HepG2 (cell line): ENCODE measurements around the gene CDC20. TPM values are rescaled to one million over a fixed set of nuclear protein-coding genes. Genes with fewer than 3 reads are reported as not detected.

Experiments used
- ATAC-seq: fragments of 200-7000 bp; cut with Tn5 transposase; 3 replicates; pipeline ENCODE4 v1.9.1; 2020; ENCODE audit warnings: mild to moderate bottlenecking, moderate library complexity
- BruUV-seq: library from RNA; stranded (reverse); fragments of 400-500 nt; replicated peaks from 2 replicates; lab custom pipeline; 2021; lab: Mats Ljungman, UMichigan
- CTCF ChIA-PET: fragments of 300-600 bp; formaldehyde crosslinking; extraction: SDS; loops from one replicate; lab custom pipeline; 2021; ENCODE audit warnings: low total read pairs, inconsistent platforms, low intra/inter-chr PET ratio; lab: Yijun Ruan, JAX
- POLR2A ChIA-PET: fragments of 350-600 bp; sonication (Branson Sonifier 250); formaldehyde crosslinking; loops from one replicate; lab custom pipeline; 2020; ENCODE audit warnings: antibody characterized with exemption, inconsistent platforms; lab: Yijun Ruan, JAX
- DNase-seq: peaks from one replicate; pipeline ENCODE4 v3.0.0-alpha.2; 2015; ENCODE audit warnings: low spot score
- FAIRE-seq: peaks from 3 replicates; lab custom pipeline; 2011; peaks lifted over from hg19 to GRCh38; lab: Jason Lieb, UNC
- H2AFZ ChIP-seq: one replicate; pipeline ENCODE4 v1.6.1; 2011; ENCODE audit warnings: low read length, inconsistent platforms
- H3K27ac ChIP-seq: fragments of 300-600 bp; 3 replicates; pipeline ENCODE4 v1.8.0; 2011; ENCODE audit warnings: mixed run types, mild to moderate bottlenecking, mixed read lengths, low read length, inconsistent platforms; ENCODE audit not compliant: insufficient read depth; ENCODE audit errors: extremely low read length
- H3K27me3 ChIP-seq, 2 experiments: fragments of 200-600 bp in 1 of 2; 2 replicates in 1 of 2; 3 replicates in 1 of 2; pipeline versions ENCODE4 v1.6.0 to v1.8.0; 2011; ENCODE audit warnings: low read length in 2 of 2, mild to moderate bottlenecking in 2 of 2, moderate library complexity in 2 of 2, inconsistent platforms in 1 of 2; ENCODE audit not compliant: insufficient read depth in 2 of 2, control insufficient read depth in 1 of 2
- H3K36me3 ChIP-seq, 2 experiments: fragments of 200-600 bp in 1 of 2; replicated peaks in 1 of 2; 2 replicates in 1 of 2; 3 replicates in 1 of 2; pipeline versions ENCODE4 v1.5.1 to v1.8.0; 2011; ENCODE audit warnings: low read length in 2 of 2, inconsistent platforms in 1 of 2; ENCODE audit not compliant: insufficient read depth in 2 of 2, control insufficient read depth in 1 of 2
- H3K4me1 ChIP-seq: 2 replicates; pipeline ENCODE4 v1.5.1; 2012; ENCODE audit warnings: low read length, inconsistent platforms; ENCODE audit not compliant: insufficient read depth
- H3K4me2 ChIP-seq: 2 replicates; pipeline ENCODE4 v1.6.0; 2011; ENCODE audit warnings: low read depth, low read length, inconsistent platforms
- H3K4me3 ChIP-seq, 3 experiments: fragments of 200-600 bp in 1 of 3; sonication (generic), shearing (Covaris generic) in 1 of 3; replicated peaks in 1 of 3; 2 replicates each; pipeline ENCODE4 v1.5.1; 2011 to 2016; ENCODE audit warnings: low read length in 3 of 3, inconsistent platforms in 2 of 3, low read depth in 2 of 3, mild to moderate bottlenecking in 2 of 3, control low read depth in 1 of 3, mixed read lengths in 1 of 3; ENCODE audit not compliant: insufficient read depth in 1 of 3
- H3K79me2 ChIP-seq: one replicate; pipeline ENCODE4 v1.6.1; 2011; ENCODE audit warnings: low read length, inconsistent platforms; ENCODE audit not compliant: insufficient read depth
- H3K9ac ChIP-seq: 2 replicates; pipeline ENCODE4 v1.6.0; 2011; ENCODE audit warnings: mild to moderate bottlenecking, low read depth, low read length, inconsistent platforms; ENCODE audit not compliant: insufficient read depth
- H3K9me3 ChIP-seq: 2 replicates; pipeline ENCODE4 v1.5.1; 2012; ENCODE audit warnings: mild to moderate bottlenecking, low read length
- H4K20me1 ChIP-seq: 2 replicates; pipeline ENCODE4 v1.6.0; 2011; ENCODE audit warnings: inconsistent platforms, mild to moderate bottlenecking, low read length, moderate library complexity; ENCODE audit not compliant: insufficient read depth
- FOSL2 ChIP-seq: sonication (generic); formaldehyde crosslinking; IDR thresholded peaks from 2 replicates; pipeline ENCODE4 v1.4.0; 2020; ENCODE audit warnings: missing genetic modification reagents
- HMGA1 ChIP-seq: sonication (generic); formaldehyde crosslinking; conservative IDR thresholded peaks from 2 replicates; pipeline ENCODE4 v1.4.0; 2020; ENCODE audit warnings: missing genetic modification reagents
- MAFF ChIP-seq: IDR thresholded peaks from 2 replicates; pipeline ENCODE4 v1.6.1; 2011; ENCODE audit warnings: low read depth, low read length, improper control_type of control experiment
- MAFK ChIP-seq, 2 experiments: IDR thresholded peaks in 1 of 2; conservative IDR thresholded peaks in 1 of 2; 2 replicates each; pipeline ENCODE4 v1.6.1; 2011; ENCODE audit warnings: improper control_type of control experiment in 2 of 2, low read length in 2 of 2
- PCBP1 ChIP-seq: fragments of 200-400 bp; formaldehyde crosslinking; IDR thresholded peaks from 2 replicates; pipeline ENCODE4 v1.6.1; 2017; ENCODE audit warnings: mild to moderate bottlenecking, low read depth, low read length, borderline replicate concordance
- PPARG ChIP-seq: conservative IDR thresholded peaks from 2 replicates; pipeline ENCODE4 v1.6.1; 2016; ENCODE audit warnings: missing biosample characterization, missing genetic modification reagents
- SETDB1 ChIP-seq: sonication (generic); formaldehyde crosslinking; IDR thresholded peaks from 2 replicates; pipeline ENCODE4 v1.5.1; 2020; ENCODE audit warnings: missing genetic modification reagents, mild to moderate bottlenecking, borderline replicate concordance
- THYN1 ChIP-seq: sonication (generic); formaldehyde crosslinking; IDR thresholded peaks from 2 replicates; pipeline ENCODE4 v1.8.1; 2023; ENCODE audit warnings: low read depth, mild to moderate bottlenecking, moderate library complexity, missing genetic modification reagents, borderline replicate concordance
- TRAFD1 ChIP-seq: sonication (generic); formaldehyde crosslinking; IDR thresholded peaks from 2 replicates; pipeline ENCODE4 v1.5.1; 2020; ENCODE audit warnings: missing genetic modification reagents, mild to moderate bottlenecking, borderline replicate concordance
- YY1 ChIP-seq: IDR thresholded peaks from 2 replicates; pipeline ENCODE4 v1.6.1; 2011; ENCODE audit warnings: low read length, low read depth, moderate library complexity, mild to moderate bottlenecking; ENCODE audit not compliant: insufficient read depth, insufficient replicate concordance
- ZNF17 ChIP-seq: sonication (generic); formaldehyde crosslinking; IDR thresholded peaks from 2 replicates; pipeline ENCODE4 v1.5.0; 2020; ENCODE audit warnings: mild to moderate bottlenecking, missing genetic modification reagents
- ZNF207 ChIP-seq: fragments of 450-650 bp; IDR thresholded peaks from 2 replicates; pipeline ENCODE4 v1.6.1; 2016; ENCODE audit warnings: antibody characterized with exemption, borderline replicate concordance
- ZNF282 ChIP-seq: fragments of 450-650 bp; IDR thresholded peaks from 2 replicates; pipeline ENCODE4 v1.6.1; 2018; ENCODE audit not compliant: partially characterized antibody
- ZNF33A ChIP-seq: sonication (generic); formaldehyde crosslinking; IDR thresholded peaks from 2 replicates; pipeline ENCODE4 v1.5.1; 2020; ENCODE audit warnings: missing genetic modification reagents, mild to moderate bottlenecking, moderate library complexity, borderline replicate concordance
- ZNF367 ChIP-seq: sonication (generic); formaldehyde crosslinking; IDR thresholded peaks from 2 replicates; pipeline ENCODE4 v1.4.0; 2020; ENCODE audit warnings: missing genetic modification reagents, borderline replicate concordance
- ZNF766 ChIP-seq: sonication (generic); formaldehyde crosslinking; IDR thresholded peaks from 2 replicates; pipeline ENCODE4 v1.5.0; 2020; ENCODE audit warnings: missing genetic modification reagents, borderline replicate concordance
- WGBS: methylation state at CpG from one replicate; pipeline ENCODE4 v1.1.6; 2017; ENCODE audit warnings: low lambda C conversion rate; 5-methylcytosine and 5-hydroxymethylcytosine counted together
- in situ Hi-C: cut with HindIII; loops from 2 replicates; pipeline ENCODE4 v1.10.0; 2017; ENCODE audit warnings: low pct_unique_long_range_greater_than_20kb; ENCODE audit not compliant: extremely low pct_ligation_motif_present
- intact Hi-C: fragments of 100-400 bp; cut with micrococcal nuclease; formaldehyde crosslinking; loops from one replicate; pipeline ENCODE4 v1.10.0; 2022; ENCODE audit not compliant: unreplicated experiment
- polyA plus RNA-seq, 8 experiments: library from polyadenylated mRNA; depleted of rRNA in 3 of 8; stranded (reverse) in 7 of 8; unstranded in 1 of 8; fragments of >200 nt; fragmentation: Illumina TruSeq in 4 of 8; extraction: Trizol in 4 of 8; gene quantifications; 2 replicates each; pipeline versions ENCODE4 v1.2.1 to v1.2.3, GENCODE V29; 2011 to 2016; ENCODE audit warnings: low read depth in 4 of 8, missing spikeins in 1 of 8, mixed read lengths in 1 of 8; ENCODE audit not compliant: insufficient read depth in 1 of 8
- total RNA-seq, 5 experiments: library from RNA; depleted of rRNA; stranded (reverse); fragments of >200 nt; fragmentation: Illumina TruSeq; extraction: Trizol; gene quantifications; 2 replicates each; pipeline ENCODE4 v1.2.3, GENCODE V29; 2016; ENCODE audit warnings: low read depth in 1 of 5
- TF ChIP-seq, protein P1 (sequence below): IDR thresholded peaks from 2 replicates; pipeline ENCODE4 v1.6.1; 2016; ENCODE audit warnings: mild to moderate bottlenecking, missing biosample characterization, missing genetic modification reagents

CDC20 gene
- total and polyA plus RNA-seq, 2 of the 13 experiments (the other 11 are each of a cell fraction or from before 2014, with no cell fraction given): 57.9 to 90.0 TPM

GRCh38 chr1:43345120-43345519 is 13.7 kb upstream of the CDC20 start:
- Histone ChIP-seq H3K79me2 (no peaks in the 10 kb centered on the region), H3K27me3 (no peaks in the 10 kb centered on the region; a peak in 1 of 5 replicates), H2AFZ (no peak overlapping the region), H3K27ac (no peak overlapping the region), H3K9me3 (no peaks in the 10 kb centered on the region), H3K4me1 (peaks cover 57% of the 10 kb centered on the region), H3K4me3 (no peak overlapping the region), H3K4me2 (no peak overlapping the region), H3K36me3 (no peaks in the 10 kb centered on the region), H4K20me1 (no peaks in the 10 kb centered on the region), H3K9ac (no peak overlapping the region)
- ATAC-seq (no peak), FAIRE-seq (no peak), DNase-seq (no peak)
- CTCF ChIA-PET: no interaction called here
- no TSS peak for BruUV-seq
- in situ Hi-C loops (no loop called here), intact Hi-C loops (loop anchor here (5.0 kb wide), 1 partner anchor 108 kb away; no protein-coding TSS in a partner anchor)
- POLR2A ChIA-PET: no interaction called here
- TF ChIP-seq MAFK (conservative IDR thresholded peaks at IDR 0.05 in 1 of 2, IDR thresholded peaks at IDR 0.05 in 1 of 2; ENCODE audit: low read length in 2 of 2) (peak; percentile 54 to 74; a peak in 3 of 4 replicates), YY1 (no peak), ZNF33A (no peak), THYN1 (CRISPR knock-in tag) (no peak), PCBP1 (no peak), PPARG (CRISPR knock-in tag) (0 out of 2 replicates have a peak, but pooled peaks have one; percentile 32), FOSL2 (CRISPR knock-in tag) (0 out of 2 replicates have a peak, but pooled peaks have one; percentile 14), MAFF (peak; percentile 48)
- WGBS: 38% methylated on average over 3 of the region's 3 CpGs

DNA sequence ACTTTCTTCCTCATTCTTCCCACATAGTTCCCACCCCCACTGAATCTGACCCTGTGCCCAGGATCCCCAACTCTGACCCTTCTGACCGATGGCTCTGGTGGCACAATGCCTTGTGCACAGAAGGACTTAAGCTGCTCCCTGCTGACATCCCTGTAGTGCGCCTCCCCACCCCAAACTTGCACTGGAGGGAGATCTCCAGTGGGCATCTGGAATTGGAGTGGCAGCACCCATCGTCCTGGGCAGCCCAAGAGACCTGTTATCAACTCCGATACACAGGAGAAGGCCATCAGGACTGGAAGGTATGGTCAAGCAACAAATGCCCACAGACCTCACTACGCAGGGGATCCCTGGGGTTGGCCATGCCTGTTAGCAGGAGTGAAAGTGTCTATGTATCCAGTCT is 12.1 kb upstream of the CDC20 start:
- Histone ChIP-seq H4K20me1 (no peaks in the 10 kb centered on the region), H3K36me3 (no peaks in the 10 kb centered on the region), H3K4me1 (peaks cover 53% of the 10 kb centered on the region), H3K27me3 (no peaks in the 10 kb centered on the region; a peak in 1 of 5 replicates), H2AFZ (no peak overlapping the region), H3K4me3 (no peak overlapping the region), H3K27ac (no peak overlapping the region), H3K9me3 (no peaks in the 10 kb centered on the region), H3K4me2 (no peak overlapping the region), H3K9ac (no peak overlapping the region), H3K79me2 (no peaks in the 10 kb centered on the region)
- CTCF ChIA-PET: no interaction called here
- FAIRE-seq: no peak
- no TSS peak for BruUV-seq
- no peak for ATAC-seq
- DNase-seq: no peak
- WGBS: 75% methylated on average over 1 of the region's 5 CpGs
- POLR2A ChIA-PET: interaction anchor here (1.2 kb wide), 1 partner anchor 12 kb away, joined by 4 read pairs; the partner anchor contains the start of gene CDC20
- intact Hi-C loops (loop anchor here (5.0 kb wide), 1 partner anchor 109 kb away; no protein-coding TSS in a partner anchor), in situ Hi-C loops (no loop called here)
- TF ChIP-seq, protein P1, sequence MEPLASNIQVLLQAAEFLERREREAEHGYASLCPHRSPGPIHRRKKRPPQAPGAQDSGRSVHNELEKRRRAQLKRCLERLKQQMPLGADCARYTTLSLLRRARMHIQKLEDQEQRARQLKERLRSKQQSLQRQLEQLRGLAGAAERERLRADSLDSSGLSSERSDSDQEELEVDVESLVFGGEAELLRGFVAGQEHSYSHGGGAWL (CRISPR knock-in tag): no peak
- TF ChIP-seq ZNF17 (CRISPR knock-in tag) (no peak), ZNF766 (CRISPR knock-in tag) (no peak), ZNF367 (CRISPR knock-in tag) (no peak), SETDB1 (no peak), TRAFD1 (no peak), HMGA1 (no peak), ZNF282 (no peak), ZNF207 (no peak)
